Measurements from ENCODE around the gene CEP63. TPM values are rescaled to one million over a fixed set of nuclear protein-coding genes. Genes with fewer than 3 reads are reported as not detected.

CEP63 gene
- polyA plus RNA-seq (2012; ENCODE audit: missing spikeins) = 15.8 TPM

GRCh38 chr3:134485718-134486576 is at the start of gene CEP63, which contains the start of gene ANAPC13:
Gene CEP63 (plus strand): TSS chr3:134486057. CDS start chr3:134495321, 9,264 bp downstream.
Gene ANAPC13 (minus strand): TSS chr3:134485985. CDS start chr3:134482904, 3,081 bp downstream.
- FAIRE-seq = peak; percentile 94
- DNase-seq (ENCODE audit: insufficient read length) = peak; percentile 79
- peak; percentile 82 for TF ChIP-seq POLR2A (IDR thresholded peaks at IDR 0.05; ENCODE audit: low read depth, low read length)
- TF ChIP-seq TAF1 (IDR thresholded peaks at IDR 0.05; ENCODE audit: borderline replicate concordance, low read depth, low read length) = 0 out of 2 replicates have a peak, but pooled peaks have one; percentile 16
- peak; percentile 85 for TF ChIP-seq POLR2AphosphoS5 (IDR thresholded peaks at IDR 0.05; ENCODE audit: low read depth, low read length)

DNA sequence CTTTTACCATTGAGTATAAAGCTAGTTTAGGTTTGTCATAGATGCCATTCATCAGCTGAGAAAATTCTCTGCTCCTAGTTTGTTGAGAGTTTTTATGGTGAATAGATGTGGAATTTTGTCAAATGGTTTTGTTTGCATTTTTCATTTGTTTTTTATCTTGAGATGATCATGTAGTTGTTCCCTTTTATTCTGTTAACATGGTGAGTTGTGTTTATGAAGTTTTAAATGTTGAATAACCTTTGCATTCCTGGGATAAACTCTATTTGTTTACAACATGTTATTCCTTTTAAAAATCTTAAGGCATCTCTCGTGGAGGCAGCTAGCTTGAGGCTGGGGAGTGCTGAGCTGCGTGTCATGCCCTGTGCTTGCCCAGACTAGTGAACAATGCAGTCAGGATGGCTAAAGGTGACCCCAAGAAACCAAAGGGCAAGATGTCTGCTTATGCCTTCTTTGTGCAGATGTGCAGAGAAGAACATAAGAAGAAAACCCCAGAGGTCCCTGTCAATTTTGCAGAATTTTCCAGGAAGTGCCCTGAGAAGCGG is 48.6 kb upstream of the CEP63 start:
- FAIRE-seq (no peak), DNase-seq (ENCODE audit: insufficient read length) (no peak)
- no peak for TF ChIP-seq POLR2AphosphoS5 (IDR thresholded peaks at IDR 0.05; ENCODE audit: low read depth, low read length)
- TF ChIP-seq TAF1 (IDR thresholded peaks at IDR 0.05; ENCODE audit: borderline replicate concordance, low read depth, low read length) = no peak
- TF ChIP-seq POLR2A (IDR thresholded peaks at IDR 0.05; ENCODE audit: low read depth, low read length) = no peak

- TF ChIP-seq POLR2AphosphoS5 (IDR thresholded peaks at IDR 0.05; ENCODE audit: low read depth, low read length) (no peak), POLR2A (IDR thresholded peaks at IDR 0.05; ENCODE audit: low read depth, low read length) (no peak), TAF1 (IDR thresholded peaks at IDR 0.05; ENCODE audit: borderline replicate concordance, low read depth, low read length) (no peak)
- FAIRE-seq (no peak), DNase-seq (ENCODE audit: insufficient read length) (no peak)
Measured at GRCh38 chr3:134441321-134441720, 44.5 kb upstream of the CEP63 start.

GRCh38 chr3:134441821-134442220 is 44.0 kb upstream of the CEP63 start:
- FAIRE-seq (no peak), DNase-seq (ENCODE audit: insufficient read length) (no peak)
- TF ChIP-seq POLR2AphosphoS5 (IDR thresholded peaks at IDR 0.05; ENCODE audit: low read depth, low read length) = no peak
- no peak for TF ChIP-seq TAF1 (IDR thresholded peaks at IDR 0.05; ENCODE audit: borderline replicate concordance, low read depth, low read length)
- TF ChIP-seq POLR2A (IDR thresholded peaks at IDR 0.05; ENCODE audit: low read depth, low read length) = no peak

DNA sequence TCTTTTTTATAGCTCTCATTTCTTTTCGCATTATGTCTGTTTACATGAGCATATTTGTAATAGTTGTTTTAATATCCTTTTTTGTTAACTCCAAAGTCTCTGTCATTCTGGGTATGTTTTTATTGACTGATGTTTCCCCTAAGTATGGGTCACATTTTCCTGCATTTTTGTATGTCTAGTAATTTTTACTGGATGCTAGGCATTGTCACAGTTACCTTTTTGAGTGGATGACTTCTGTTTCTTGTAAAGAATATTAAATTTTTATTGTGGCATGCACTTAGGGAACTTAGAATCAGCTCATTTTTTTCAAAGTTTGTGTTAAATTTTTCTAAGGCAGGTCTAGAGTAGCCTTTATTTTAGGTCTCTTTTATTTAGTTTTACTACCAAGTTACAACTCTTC is 40.8 kb upstream of the CEP63 start:
- no peak for FAIRE-seq
- DNase-seq (ENCODE audit: insufficient read length) = no peak
- TF ChIP-seq POLR2A (IDR thresholded peaks at IDR 0.05; ENCODE audit: low read depth, low read length) (no peak), POLR2AphosphoS5 (IDR thresholded peaks at IDR 0.05; ENCODE audit: low read depth, low read length) (no peak), TAF1 (IDR thresholded peaks at IDR 0.05; ENCODE audit: borderline replicate concordance, low read depth, low read length) (no peak)

DNA sequence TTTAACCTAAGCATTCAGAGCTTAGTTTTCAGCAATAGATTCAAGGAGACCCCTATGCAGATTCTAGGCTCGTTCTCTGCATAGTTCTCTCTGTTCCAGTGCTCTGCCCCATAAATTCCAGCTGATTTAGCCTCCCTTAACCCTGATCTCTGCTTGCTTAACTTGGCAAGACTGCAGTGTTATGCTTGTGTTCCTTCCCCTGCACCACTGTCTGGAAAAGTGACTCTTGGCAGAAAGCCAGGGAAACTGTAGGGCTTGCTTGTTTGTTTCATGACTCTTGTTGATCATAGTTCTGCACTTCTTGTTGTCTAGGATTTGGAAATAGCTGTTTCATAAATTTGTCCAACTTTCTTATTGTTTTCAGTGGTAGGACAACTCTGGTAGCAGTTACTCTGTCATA is 40.2 kb upstream of the CEP63 start:
- TF ChIP-seq TAF1 (IDR thresholded peaks at IDR 0.05; ENCODE audit: borderline replicate concordance, low read depth, low read length) (no peak), POLR2AphosphoS5 (IDR thresholded peaks at IDR 0.05; ENCODE audit: low read depth, low read length) (no peak), POLR2A (IDR thresholded peaks at IDR 0.05; ENCODE audit: low read depth, low read length) (no peak)
- FAIRE-seq (no peak), DNase-seq (ENCODE audit: insufficient read length) (no peak)

- no peak for DNase-seq (ENCODE audit: insufficient read length)
- TF ChIP-seq POLR2A (IDR thresholded peaks at IDR 0.05; ENCODE audit: low read depth, low read length) = no peak
- no peak for TF ChIP-seq POLR2AphosphoS5 (IDR thresholded peaks at IDR 0.05; ENCODE audit: low read depth, low read length)
- TF ChIP-seq TAF1 (IDR thresholded peaks at IDR 0.05; ENCODE audit: borderline replicate concordance, low read depth, low read length) = no peak
- no peak for FAIRE-seq
Measured at GRCh38 chr3:134446800-134447199, 39.1 kb upstream of the CEP63 start.

GRCh38 chr3:134447351-134447750 is 38.5 kb upstream of the CEP63 start:
- no peak for TF ChIP-seq POLR2A (IDR thresholded peaks at IDR 0.05; ENCODE audit: low read depth, low read length)
- TF ChIP-seq TAF1 (IDR thresholded peaks at IDR 0.05; ENCODE audit: borderline replicate concordance, low read depth, low read length) = no peak
- no peak for TF ChIP-seq POLR2AphosphoS5 (IDR thresholded peaks at IDR 0.05; ENCODE audit: low read depth, low read length)
- FAIRE-seq (no peak), DNase-seq (ENCODE audit: insufficient read length) (no peak)

DNA sequence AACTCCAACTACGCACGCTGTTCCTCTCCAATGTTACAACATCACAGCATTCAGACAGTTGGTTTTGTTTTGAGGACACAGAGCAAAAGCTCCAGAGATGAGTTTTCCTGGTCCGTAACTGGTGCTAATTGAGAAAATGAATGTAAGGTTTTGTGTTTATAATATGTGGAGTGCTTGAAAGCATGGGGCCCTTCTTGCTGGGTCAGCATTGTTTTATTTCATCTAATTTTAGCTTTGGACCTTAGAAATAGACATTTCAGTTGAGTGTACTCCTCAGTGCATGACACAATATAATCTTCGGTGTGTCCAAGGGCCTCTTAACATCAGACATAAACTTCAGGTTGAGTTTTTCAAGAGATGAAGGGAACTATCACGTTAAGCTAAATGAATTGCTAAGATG is 37.2 kb upstream of the CEP63 start:
- TF ChIP-seq TAF1 (IDR thresholded peaks at IDR 0.05; ENCODE audit: borderline replicate concordance, low read depth, low read length) (no peak), POLR2AphosphoS5 (IDR thresholded peaks at IDR 0.05; ENCODE audit: low read depth, low read length) (no peak), POLR2A (IDR thresholded peaks at IDR 0.05; ENCODE audit: low read depth, low read length) (no peak)
- FAIRE-seq (no peak), DNase-seq (ENCODE audit: insufficient read length) (no peak)

- TF ChIP-seq POLR2AphosphoS5 (IDR thresholded peaks at IDR 0.05; ENCODE audit: low read depth, low read length) (no peak), TAF1 (IDR thresholded peaks at IDR 0.05; ENCODE audit: borderline replicate concordance, low read depth, low read length) (no peak), POLR2A (IDR thresholded peaks at IDR 0.05; ENCODE audit: low read depth, low read length) (no peak)
- DNase-seq (ENCODE audit: insufficient read length) (no peak), FAIRE-seq (peak; percentile 5)
Measured at GRCh38 chr3:134449277-134449676, 36.6 kb upstream of the CEP63 start.

DNA sequence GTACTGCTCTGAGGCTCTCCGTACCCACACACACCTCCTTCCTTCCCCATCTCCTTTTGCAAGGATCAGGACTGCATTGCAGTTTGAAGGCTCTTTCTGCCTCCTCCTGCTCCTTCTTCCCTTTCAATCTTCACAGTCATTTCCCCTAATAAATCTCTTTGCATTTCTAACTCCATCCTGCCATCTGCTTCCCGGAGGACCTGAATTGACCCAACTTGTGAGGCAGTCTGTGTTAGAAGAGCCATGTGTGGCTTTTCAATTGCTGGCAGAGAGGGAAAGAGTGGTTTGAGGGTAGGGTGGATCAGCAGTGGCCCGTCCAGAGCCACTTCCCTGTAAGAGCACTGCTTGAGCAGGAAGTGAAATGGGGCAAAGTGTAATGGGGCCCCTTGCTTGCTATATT is 35.9 kb upstream of the CEP63 start:
- no peak for FAIRE-seq
- no peak for DNase-seq (ENCODE audit: insufficient read length)

DNA sequence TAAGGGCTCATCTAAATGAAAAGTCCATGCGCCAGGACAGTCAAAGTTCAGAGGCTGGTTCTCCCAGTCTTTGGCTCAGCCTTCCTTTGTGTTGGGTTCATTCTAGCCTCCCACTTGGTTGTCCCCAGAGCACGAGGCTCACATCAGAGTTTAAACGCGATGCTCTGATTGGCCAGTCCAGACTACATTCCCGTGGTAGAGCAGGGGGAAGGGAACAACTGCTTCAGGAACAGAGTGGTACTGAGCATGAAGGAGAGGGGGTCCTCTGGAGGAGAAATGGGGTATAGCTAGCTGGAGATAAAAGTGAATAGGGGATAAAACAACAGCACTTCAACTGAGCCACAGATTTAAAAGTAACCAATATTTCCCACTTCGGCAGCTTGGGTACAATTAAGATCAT is 32.2 kb upstream of the CEP63 start:
- no peak for DNase-seq (ENCODE audit: insufficient read length)
- TF ChIP-seq POLR2AphosphoS5 (IDR thresholded peaks at IDR 0.05; ENCODE audit: low read depth, low read length) = no peak
- TF ChIP-seq POLR2A (IDR thresholded peaks at IDR 0.05; ENCODE audit: low read depth, low read length) = no peak
- no peak for TF ChIP-seq TAF1 (IDR thresholded peaks at IDR 0.05; ENCODE audit: borderline replicate concordance, low read depth, low read length)
- FAIRE-seq = no peak

More for the DNA sequence above, 35.9 kb upstream of the CEP63 start:
- TF ChIP-seq TAF1 (IDR thresholded peaks at IDR 0.05; ENCODE audit: borderline replicate concordance, low read depth, low read length) = no peak

Measured in GM12892 (cell line).